WTC11 (cell line): ENCODE data around the gene TRIM50.

Experiments
- CTCF ChIP-seq: fragments of 200-600 bp; IDR thresholded peaks from 2 replicates; pipeline ENCODE4 v1.8.0; 2022; ENCODE audit warnings: antibody characterized with exemption
- FOXK1 ChIP-seq: sonication (generic); formaldehyde crosslinking; IDR thresholded peaks from 2 replicates; pipeline ENCODE4 v1.8.0; 2022; ENCODE audit warnings: mild to moderate bottlenecking, moderate library complexity, missing genetic modification reagents
- NR1H2 ChIP-seq: sonication (generic); formaldehyde crosslinking; IDR thresholded peaks from 2 replicates; pipeline ENCODE4 v1.9.0; 2021; ENCODE audit warnings: mild to moderate bottlenecking, moderate library complexity, missing genetic modification reagents
- SP1 ChIP-seq: sonication (generic); formaldehyde crosslinking; conservative IDR thresholded peaks from 2 replicates; pipeline ENCODE4 v1.8.1; 2022; ENCODE audit warnings: missing genetic modification reagents
- TCF7 ChIP-seq: sonication (generic); formaldehyde crosslinking; IDR thresholded peaks from 2 replicates; pipeline ENCODE4 v1.8.0; 2022; ENCODE audit warnings: mild to moderate bottlenecking, low read depth, missing genetic modification reagents, moderate library complexity
- TEAD1 ChIP-seq: sonication (generic); formaldehyde crosslinking; IDR thresholded peaks from 2 replicates; pipeline ENCODE4 v1.8.0; 2022; ENCODE audit warnings: mild to moderate bottlenecking, missing genetic modification reagents
- USF1 ChIP-seq: sonication (generic); formaldehyde crosslinking; IDR thresholded peaks from 2 replicates; pipeline ENCODE4 v1.8.0; 2022; ENCODE audit warnings: mild to moderate bottlenecking, missing genetic modification reagents
- ZNF138 ChIP-seq: sonication (generic); formaldehyde crosslinking; conservative IDR thresholded peaks from 2 replicates; pipeline ENCODE4 v1.8.1; 2022; ENCODE audit warnings: mild to moderate bottlenecking, moderate library complexity, missing genetic modification reagents

GRCh38 chr7:73351447-73352167 lies 23.7 kb upstream of the TRIM50 start:
- TF ChIP-seq CTCF: no peak
- no peak for TF ChIP-seq TCF7 (CRISPR knock-in tag)
- no peak for TF ChIP-seq FOXK1 (CRISPR knock-in tag)
- TF ChIP-seq TEAD1 (CRISPR knock-in tag): no peak
- no peak for TF ChIP-seq USF1 (CRISPR knock-in tag)
- no peak for TF ChIP-seq ZNF138 (CRISPR knock-in tag)
- no peak for TF ChIP-seq SP1 (CRISPR knock-in tag)
- no peak for TF ChIP-seq NR1H2
